A549 (cell line): ENCODE results near the gene PPP1R9B. TPM values are rescaled to one million over a fixed set of nuclear protein-coding genes. Genes with fewer than 3 reads are reported as not detected.

Experiments used
- ATAC-seq, 2 experiments: fragments of 200-7000 bp in 1 of 2; fragments of >200 bp in 1 of 2; cut with Nextera tagmentation in 1 of 2; cut with Tn5 transposase in 1 of 2; 3 replicates each; pipeline versions ENCODE4 v1.8.0 to v1.9.1; 2018 to 2020; ENCODE audit warnings: mild to moderate bottlenecking in 1 of 2, moderate library complexity in 1 of 2
- CTCF ChIA-PET: fragments of 300-600 bp; sonication (Branson Sonifier 250); formaldehyde crosslinking; extraction: SDS; loops from one replicate; lab custom pipeline; 2021; ENCODE audit warnings: antibody characterized with exemption, inconsistent platforms; lab: Yijun Ruan, JAX
- POLR2A ChIA-PET: fragments of 350-600 bp; formaldehyde crosslinking; extraction: SDS; loops from one replicate; lab custom pipeline; 2021; ENCODE audit warnings: antibody characterized with exemption, inconsistent platforms; lab: Yijun Ruan, JAX
- DNase-seq, 2 experiments: peaks; one replicate each; pipeline versions ENCODE4 v3.0.0 to v3.0.0-alpha.2; 2011 to 2016; ENCODE audit warnings: low read depth in 1 of 2, low spot score in 1 of 2
- FAIRE-seq: peaks from 2 replicates; lab custom pipeline; 2011; peaks lifted over from hg19 to GRCh38; lab: Jason Lieb, UNC
- H3K27ac ChIP-seq, 2 experiments: fragments of >200 bp; sonication (Bioruptor Twin); formaldehyde crosslinking; 3 replicates each; pipeline ENCODE4 v1.5.1; 2016 to 2017
- H3K4me1 ChIP-seq: fragments of >200 bp; sonication (Bioruptor Twin); formaldehyde crosslinking; 3 replicates; pipeline ENCODE4 v1.6.1; 2016
- H3K4me2 ChIP-seq: fragments of >200 bp; sonication (Bioruptor Twin); formaldehyde crosslinking; 3 replicates; pipeline ENCODE4 v1.6.1; 2016
- H3K4me3 ChIP-seq: fragments of >200 bp; sonication (Bioruptor Twin); formaldehyde crosslinking; 3 replicates; pipeline ENCODE4 v1.5.1; 2016
- H3K9me3 ChIP-seq: fragments of >200 bp; sonication (Bioruptor Twin); formaldehyde crosslinking; 3 replicates; pipeline ENCODE4 v1.6.1; 2016
- CEBPB ChIP-seq, 2 experiments: fragments of >200 bp in 1 of 2; sonication (Bioruptor Twin) in 1 of 2; formaldehyde crosslinking in 1 of 2; IDR thresholded peaks; 2 replicates each; pipeline ENCODE4 v1.6.1; 2012 to 2016
- CHD2 ChIP-seq: fragments of 150-350 bp; IDR thresholded peaks from 2 replicates; pipeline ENCODE4 v1.6.1; 2014; ENCODE audit warnings: low read length; ENCODE audit not compliant: partially characterized antibody
- CHD4 ChIP-seq: fragments of 200-600 bp; sonication (generic); IDR thresholded peaks from 2 replicates; pipeline ENCODE4 v1.6.1; 2016; ENCODE audit warnings: antibody characterized with exemption, mild to moderate bottlenecking, borderline replicate concordance
- ESRRA ChIP-seq: fragments of 150-350 bp; IDR thresholded peaks from 2 replicates; pipeline ENCODE4 v1.6.1; 2014; ENCODE audit warnings: mild to moderate bottlenecking, low read length, borderline replicate concordance
- FOSB ChIP-seq: fragments of 250-450 bp; sonication (Bioruptor Pico); IDR thresholded peaks from 2 replicates; pipeline ENCODE4 v1.5.0; 2020; ENCODE audit warnings: mild to moderate bottlenecking, moderate library complexity
- GATA3 ChIP-seq: IDR thresholded peaks from 2 replicates; pipeline ENCODE4 v1.6.1; 2012; ENCODE audit warnings: borderline replicate concordance
- HES2 ChIP-seq: fragments of >200 bp; sonication (Bioruptor Twin); formaldehyde crosslinking; IDR thresholded peaks from 2 replicates; pipeline ENCODE4 v1.6.1; 2016
- JUNB ChIP-seq: fragments of >200 bp; sonication (Bioruptor Twin); formaldehyde crosslinking; IDR thresholded peaks from 2 replicates; pipeline ENCODE4 v1.6.1; 2016
- KDM1A ChIP-seq: fragments of 200-600 bp; sonication (generic); IDR thresholded peaks from 2 replicates; pipeline ENCODE4 v1.6.1; 2016; ENCODE audit warnings: low read depth, mild to moderate bottlenecking
- MAFK ChIP-seq: fragments of 450-650 bp; IDR thresholded peaks from 2 replicates; pipeline ENCODE4 v1.6.1; 2014; ENCODE audit not compliant: partially characterized antibody
- NR3C1 ChIP-seq: fragments of >200 bp; sonication (Bioruptor Twin); formaldehyde crosslinking; IDR thresholded peaks from 3 replicates; pipeline ENCODE4 v1.6.1; 2017
- PHF8 ChIP-seq: fragments of 200-600 bp; sonication (generic); IDR thresholded peaks from 2 replicates; pipeline ENCODE4 v1.6.1; 2016; ENCODE audit warnings: low read depth, mild to moderate bottlenecking, antibody characterized with exemption, moderate library complexity, borderline replicate concordance
- RAD21 ChIP-seq, 2 experiments: fragments of >200 bp in 1 of 2; sonication (Bioruptor Twin) in 1 of 2; formaldehyde crosslinking in 1 of 2; IDR thresholded peaks in 1 of 2; conservative IDR thresholded peaks in 1 of 2; 2 replicates in 1 of 2; 3 replicates in 1 of 2; pipeline ENCODE4 v1.6.1; 2012 to 2018; ENCODE audit warnings: inconsistent platforms in 1 of 2
- RARB ChIP-seq: fragments of 250-450 bp; sonication (Bioruptor Pico); IDR thresholded peaks from 2 replicates; pipeline ENCODE4 v1.8.0; 2021; ENCODE audit warnings: mild to moderate bottlenecking, moderate library complexity
- RFX5 ChIP-seq: fragments of 450-650 bp; IDR thresholded peaks from 2 replicates; pipeline ENCODE4 v1.7.1; 2014; ENCODE audit warnings: antibody characterized with exemption, mild to moderate bottlenecking, moderate library complexity
- TP53 ChIP-seq: fragments of 250-450 bp; sonication (Bioruptor Pico); IDR thresholded peaks from 2 replicates; pipeline ENCODE4 v1.5.0; 2021; ENCODE audit warnings: mild to moderate bottlenecking, moderate library complexity
- ZC3H11A ChIP-seq: fragments of 450-650 bp; IDR thresholded peaks from 2 replicates; pipeline ENCODE4 v1.6.1; 2014; ENCODE audit warnings: antibody characterized with exemption, mild to moderate bottlenecking
- ZFP36 ChIP-seq: fragments of 450-650 bp; IDR thresholded peaks from 2 replicates; pipeline ENCODE4 v1.6.1; 2014; ENCODE audit warnings: borderline replicate concordance; ENCODE audit not compliant: partially characterized antibody
- ZNF302 ChIP-seq: fragments of 250-450 bp; sonication (Bioruptor Pico); IDR thresholded peaks from 2 replicates; pipeline ENCODE4 v1.9.0; 2021; ENCODE audit warnings: inconsistent platforms, mild to moderate bottlenecking, moderate library complexity
- ZSCAN20 ChIP-seq: fragments of 250-450 bp; sonication (Bioruptor Pico); IDR thresholded peaks from 2 replicates; pipeline ENCODE4 v1.8.0; 2022; ENCODE audit warnings: mild to moderate bottlenecking, moderate library complexity
- WGBS: methylation state at CpG from one replicate; pipeline ENCODE4 v1.1.6; 2017; ENCODE audit errors: missing lambda C conversion rate; 5-methylcytosine and 5-hydroxymethylcytosine counted together
- polyA plus RNA-seq, 4 experiments: library from polyadenylated mRNA; depleted of rRNA in 3 of 4; stranded (reverse); fragments of >200 nt; fragmentation: RNase III in 1 of 4; extraction: RNeasy Plus Mini Kit Qiagen cat#74134 plus additional on column Dnase treatment in 1 of 4; gene quantifications; 2 replicates in 3 of 4; 3 replicates in 1 of 4; pipeline ENCODE4 v1.2.3, GENCODE V29; 2011 to 2017
- TF ChIP-seq, protein P1 (sequence below): fragments of 450-650 bp; IDR thresholded peaks from 2 replicates; pipeline ENCODE4 v1.6.1; 2014; ENCODE audit warnings: antibody characterized with exemption

PPP1R9B gene
- polyA plus RNA-seq, 2 of the 4 experiments (the other 2 are of a cell fraction), result 22.0 to 40.6 TPM

- no peak overlapping the region for H3K4me3 ChIP-seq
- no peak overlapping the region for H3K27ac ChIP-seq
- peaks cover 37% of the 10 kb centered on the region for H3K4me1 ChIP-seq
- ATAC-seq (no peak), DNase-seq (no peak), FAIRE-seq (no peak)
- POLR2A ChIA-PET, result no interaction called here
- H3K4me2 ChIP-seq, result no peak overlapping the region
- CTCF ChIA-PET, result interaction anchor here (0.7 to 30.9 kb wide), 9 partner anchors 12 to 101 kb away, joined by 3 to 1356 read pairs (median 12); partner anchors contain the start of genes ITGA3, PPP1R9B and SAMD14
- H3K9me3 ChIP-seq, result no peaks in the 10 kb centered on the region
- 74% methylated on average over 5 of the region's 5 CpGs for WGBS
- TF ChIP-seq, protein P1, sequence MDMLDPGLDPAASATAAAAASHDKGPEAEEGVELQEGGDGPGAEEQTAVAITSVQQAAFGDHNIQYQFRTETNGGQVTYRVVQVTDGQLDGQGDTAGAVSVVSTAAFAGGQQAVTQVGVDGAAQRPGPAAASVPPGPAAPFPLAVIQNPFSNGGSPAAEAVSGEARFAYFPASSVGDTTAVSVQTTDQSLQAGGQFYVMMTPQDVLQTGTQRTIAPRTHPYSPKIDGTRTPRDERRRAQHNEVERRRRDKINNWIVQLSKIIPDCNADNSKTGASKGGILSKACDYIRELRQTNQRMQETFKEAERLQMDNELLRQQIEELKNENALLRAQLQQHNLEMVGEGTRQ, result no peak
- no peak for TF ChIP-seq PHF8
- TF ChIP-seq MAFK, result no peak
- TF ChIP-seq ZFP36, result no peak
- TF ChIP-seq CHD4, result no peak
- TF ChIP-seq CEBPB (IDR thresholded peaks at IDR 0.05), result no peak
These were observed 51.5 kb downstream of the PPP1R9B start for GRCh38 chr17:50099003-50099402.

- peaks cover 42% of the 10 kb centered on the region for H3K4me1 ChIP-seq
- no peak for FAIRE-seq
- POLR2A ChIA-PET, result no interaction called here
- TF ChIP-seq ZSCAN20 (CRISPR knock-in tag) (no peak), MAFK (no peak), FOSB (CRISPR knock-in tag) (no peak)
- TF ChIP-seq, all 56 proteins: peak for 0
- Histone ChIP-seq H3K4me2 (no peak overlapping the region), H3K27ac (no peak overlapping the region), H3K9me3 (no peaks in the 10 kb centered on the region), H3K4me3 (no peak overlapping the region)
- WGBS, result 76% methylated on average over 4 of the region's 4 CpGs
- no peak for DNase-seq
- no peak for ATAC-seq
- CTCF ChIA-PET, result interaction anchor here (1.1 to 30.9 kb wide), 9 partner anchors 11 to 103 kb away, joined by 3 to 1356 read pairs (median 13); partner anchors contain the start of genes COL1A1, ITGA3, PPP1R9B and SAMD14
These were observed 51.9 kb downstream of the PPP1R9B start for GRCh38 chr17:50098583-50098982.

DNA sequence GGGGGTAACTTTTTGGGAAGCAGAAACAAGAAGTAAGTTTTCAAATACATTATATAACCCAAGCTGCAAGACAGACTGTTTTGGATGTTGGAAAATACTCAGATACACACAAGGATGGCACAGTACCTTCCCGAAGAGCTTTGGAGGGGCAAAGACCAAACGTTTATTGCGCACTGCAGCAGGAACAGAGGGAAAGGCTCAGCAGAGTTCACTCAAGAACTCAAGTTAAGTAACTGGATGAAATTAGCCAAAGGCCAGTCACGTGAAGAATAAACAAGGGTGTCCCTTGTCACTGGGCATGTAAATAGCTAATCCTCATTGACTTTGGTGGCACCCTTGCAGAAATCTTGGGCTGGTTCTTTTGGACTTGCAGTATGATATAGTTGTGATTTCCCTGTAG, 52.6 kb downstream of the PPP1R9B start:
- WGBS, result 84% methylated on average over 4 of the region's 4 CpGs
- ATAC-seq, result no peak
- TF ChIP-seq RFX5 (no peak), TP53 (CRISPR knock-in tag) (no peak), ESRRA (no peak), ZNF302 (CRISPR knock-in tag) (no peak), HES2 (no peak), RAD21 (conservative IDR thresholded peaks at IDR 0.05 in 1 of 2, IDR thresholded peaks at IDR 0.05 in 1 of 2) (no peak), ZFP36 (no peak), GATA3 (no peak), CHD4 (no peak)
- H3K4me1 ChIP-seq, result peaks cover 46% of the 10 kb centered on the region
- H3K4me2 ChIP-seq, result no peak overlapping the region
- H3K9me3 ChIP-seq, result no peaks in the 10 kb centered on the region
- ChIA-PET POLR2A (no interaction called here), CTCF (interaction anchor here (1.1 to 30.9 kb wide), 9 partner anchors 11 to 199 kb away, joined by 4 to 1356 read pairs (median 36); partner anchors contain the start of genes COL1A1, ITGA3, PPP1R9B and SAMD14)
- no peak overlapping the region for H3K4me3 ChIP-seq
- no peak for DNase-seq
- FAIRE-seq, result no peak
- H3K27ac ChIP-seq, result no peak overlapping the region

DNA sequence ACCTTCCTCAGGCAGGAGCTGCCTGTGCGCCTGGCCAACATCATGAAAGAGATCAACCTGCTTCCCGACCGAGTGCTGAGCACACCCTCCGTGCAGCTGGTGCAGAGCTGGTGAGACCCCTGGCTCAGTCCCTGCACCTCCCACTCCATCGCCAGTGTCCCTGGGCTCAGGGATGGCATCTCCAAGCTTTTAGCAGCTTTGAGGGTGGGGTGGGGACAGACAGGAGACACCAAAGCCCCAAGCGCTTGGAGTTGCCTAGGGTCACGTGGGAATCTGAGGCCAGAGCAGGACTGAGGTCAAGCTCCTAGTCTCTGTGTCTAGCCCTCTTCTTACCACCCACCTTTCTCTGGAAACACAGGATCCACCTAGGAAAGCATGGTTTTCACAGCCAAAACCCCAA, 53.0 kb downstream of the PPP1R9B start:
- Histone ChIP-seq H3K4me1 (peaks cover 45% of the 10 kb centered on the region), H3K4me3 (no peak overlapping the region), H3K9me3 (no peaks in the 10 kb centered on the region), H3K4me2 (no peak overlapping the region), H3K27ac (no peak overlapping the region)
- ChIA-PET CTCF (interaction anchor here (0.6 to 30.9 kb wide), 10 partner anchors 10 to 199 kb away, joined by 3 to 1356 read pairs (median 24); partner anchors contain the start of genes ITGA3, PPP1R9B and SAMD14), POLR2A (no interaction called here)
- no peak for ATAC-seq
- no peak for FAIRE-seq
- TF ChIP-seq ZSCAN20 (CRISPR knock-in tag), result no peak
- no peak for TF ChIP-seq RARB
- no peak for TF ChIP-seq NR3C1
- no peak for TF ChIP-seq KDM1A
- no peak for TF ChIP-seq CHD2
- no peak for TF ChIP-seq ZC3H11A
- TF ChIP-seq JUNB, result no peak
- DNase-seq, result no peak
- 87% methylated on average over 7 of the region's 7 CpGs for WGBS
